ENCODE results near the gene TBC1D20. TPM values are rescaled to one million over a fixed set of nuclear protein-coding genes. Genes with fewer than 3 reads are reported as not detected.

The TBC1D20 gene
- polyA plus RNA-seq, 1 donor = 30.4 TPM

DNA sequence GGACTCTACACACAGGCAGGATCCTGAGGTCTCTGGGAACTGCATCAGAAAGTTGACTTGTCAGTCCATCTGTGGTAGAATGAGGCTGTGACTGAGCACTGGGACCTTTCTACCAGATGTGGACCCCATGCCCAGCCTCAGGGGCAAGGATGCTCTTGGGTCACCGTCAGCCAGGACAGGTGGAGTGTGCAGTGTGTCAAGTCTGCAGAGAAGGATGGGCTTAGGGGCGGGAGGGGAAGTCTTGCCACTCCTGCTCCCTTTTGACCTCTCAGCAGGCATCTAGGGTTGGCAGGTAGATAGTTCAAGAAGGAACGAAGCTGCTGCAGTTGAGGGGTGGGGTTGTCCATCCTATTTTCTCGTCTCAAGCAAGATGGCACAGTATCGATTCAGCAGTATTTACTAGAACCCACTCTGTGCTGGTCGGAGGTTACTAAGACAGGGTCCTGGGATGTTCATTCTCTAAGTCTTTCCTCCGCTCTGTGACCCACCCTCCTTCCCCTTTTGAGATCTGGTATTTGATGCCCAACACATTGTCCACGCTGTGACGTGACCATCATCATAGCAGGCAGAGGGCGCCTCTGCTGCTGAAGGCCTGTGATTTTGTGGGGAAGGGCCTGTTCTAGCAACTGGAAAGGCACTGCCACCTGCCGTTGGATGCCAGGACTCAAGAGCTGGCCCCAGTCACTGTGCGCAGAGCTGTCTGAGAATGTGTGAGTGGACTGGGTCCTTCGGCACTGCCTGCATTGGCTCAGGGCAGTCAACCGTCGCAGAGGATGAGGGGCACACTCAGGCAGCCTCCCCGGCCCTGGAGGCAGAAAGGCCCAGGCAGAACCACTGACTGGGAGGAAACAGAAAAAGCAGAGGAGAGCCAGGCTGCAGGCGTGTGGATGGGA lies 31.1 kb downstream of the TBC1D20 start:
- Histone ChIP-seq H3K27ac (ENCODE audit: low read length) (no peak overlapping the region), H3K4me3 (ENCODE audit: low read length) (no peak overlapping the region), H3K9me3 (ENCODE audit: control insufficient read depth, low read depth, low read length) (no peaks in the 10 kb centered on the region), H3K36me3 (ENCODE audit: control insufficient read depth, insufficient read depth, low read length) (peaks cover 75% of the 10 kb centered on the region), H3K4me1 (ENCODE audit: control insufficient read depth, insufficient read depth, low read length) (no peaks in the 10 kb centered on the region), H3K27me3 (ENCODE audit: control insufficient read depth, insufficient read depth, low read length) (no peaks in the 10 kb centered on the region)
- no CpG with 5 or more reads among the region's 17 CpGs for WGBS (ENCODE audit: insufficient coverage, low lambda C conversion rate)
- peak; percentile 50 to 56 for DNase-seq

- Histone ChIP-seq H3K27me3 (ENCODE audit: control insufficient read depth, insufficient read depth, low read length) (no peaks in the 10 kb centered on the region), H3K4me1 (ENCODE audit: control insufficient read depth, insufficient read depth, low read length) (no peaks in the 10 kb centered on the region), H3K36me3 (ENCODE audit: control insufficient read depth, insufficient read depth, low read length) (peaks cover 66% of the 10 kb centered on the region), H3K4me3 (ENCODE audit: low read length) (no peak overlapping the region), H3K9me3 (ENCODE audit: control insufficient read depth, low read depth, low read length) (no peaks in the 10 kb centered on the region), H3K27ac (ENCODE audit: low read length) (no peak overlapping the region)
- WGBS (ENCODE audit: insufficient coverage, low lambda C conversion rate) = 100% methylated on average over 2 of the region's 21 CpGs
- DNase-seq = no peak
Measured at GRCh38 chr20:430091-430999, 32.0 kb downstream of the TBC1D20 start.

DNA sequence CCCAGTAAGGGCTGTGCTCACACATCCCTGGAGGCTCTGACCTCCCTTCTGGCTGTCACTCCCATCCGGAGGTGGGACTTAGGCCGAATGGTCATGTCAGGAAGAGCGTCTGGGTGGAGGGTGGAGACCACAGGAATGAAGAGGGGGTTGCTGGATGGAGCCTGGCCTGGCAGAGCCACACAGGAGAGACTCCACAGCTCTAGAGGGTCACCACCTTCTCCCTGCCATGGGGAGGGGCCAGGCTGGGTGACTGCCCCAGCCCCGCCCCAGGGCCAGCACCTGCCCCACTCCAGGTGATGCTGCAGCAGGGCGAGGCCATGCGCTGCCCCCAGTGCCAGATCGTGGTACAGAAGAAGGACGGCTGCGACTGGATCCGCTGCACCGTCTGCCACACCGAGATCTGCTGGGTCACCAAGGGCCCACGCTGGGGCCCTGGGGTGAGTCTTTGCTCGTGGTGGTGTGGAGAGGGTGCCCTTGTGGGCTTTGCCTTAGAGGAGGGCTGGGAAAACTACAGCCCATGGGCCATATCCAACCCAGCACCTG lies 33.6 kb downstream of the TBC1D20 start:
- Histone ChIP-seq H3K36me3 (ENCODE audit: control insufficient read depth, insufficient read depth, low read length) (peaks cover 66% of the 10 kb centered on the region), H3K27ac (ENCODE audit: low read length) (no peak overlapping the region), H3K9me3 (ENCODE audit: control insufficient read depth, low read depth, low read length) (no peaks in the 10 kb centered on the region), H3K27me3 (ENCODE audit: control insufficient read depth, insufficient read depth, low read length) (no peaks in the 10 kb centered on the region), H3K4me3 (ENCODE audit: low read length) (no peak overlapping the region), H3K4me1 (ENCODE audit: control insufficient read depth, insufficient read depth, low read length) (no peaks in the 10 kb centered on the region)
- DNase-seq = no peak
- WGBS (ENCODE audit: insufficient coverage, low lambda C conversion rate) = no CpG with 5 or more reads among the region's 14 CpGs

DNA sequence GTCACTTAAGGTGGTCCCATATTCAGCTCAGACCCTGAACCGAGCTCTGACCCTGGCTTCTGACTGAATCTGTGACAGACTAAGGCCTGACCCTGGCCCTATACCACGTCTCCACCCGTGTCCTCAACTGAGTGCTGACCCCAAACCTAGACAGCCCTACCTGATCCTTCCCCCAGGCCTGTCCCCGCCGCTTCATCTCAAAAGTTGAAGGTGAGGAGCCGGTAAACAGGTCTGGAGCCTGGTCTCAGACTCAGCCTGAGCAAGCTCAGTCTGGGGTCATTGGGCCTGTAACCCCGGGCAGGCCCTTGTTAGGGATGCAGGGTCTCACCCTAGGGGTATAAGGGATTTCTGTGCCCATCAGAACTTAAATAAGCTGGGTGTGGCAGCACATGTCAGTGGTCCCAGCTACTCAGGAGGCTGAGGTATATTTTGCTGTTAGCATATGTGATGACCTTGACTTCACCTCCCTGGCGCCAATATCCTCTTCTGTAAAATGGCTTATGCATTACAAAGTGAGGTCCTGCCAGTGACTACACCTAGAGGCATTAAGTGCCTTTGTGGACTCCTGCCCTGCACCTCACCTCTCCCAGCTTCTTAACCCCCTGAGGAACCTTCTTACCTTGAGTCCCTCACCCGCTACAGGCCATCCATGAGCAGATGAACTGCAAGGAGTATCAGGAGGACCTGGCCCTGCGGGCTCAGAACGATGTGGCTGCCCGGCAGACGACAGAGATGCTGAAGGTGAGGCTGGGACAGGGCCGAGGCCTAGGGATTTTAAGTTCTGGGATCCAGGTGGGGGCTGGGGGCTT lies 34.3 kb downstream of the TBC1D20 start:
- H3K4me1 ChIP-seq (ENCODE audit: control insufficient read depth, insufficient read depth, low read length) = no peaks in the 10 kb centered on the region
- H3K27me3 ChIP-seq (ENCODE audit: control insufficient read depth, insufficient read depth, low read length) = no peaks in the 10 kb centered on the region
- H3K27ac ChIP-seq (ENCODE audit: low read length) = no peak overlapping the region
- H3K9me3 ChIP-seq (ENCODE audit: control insufficient read depth, low read depth, low read length) = no peaks in the 10 kb centered on the region
- DNase-seq = no peak
- peaks cover 66% of the 10 kb centered on the region for H3K36me3 ChIP-seq (ENCODE audit: control insufficient read depth, insufficient read depth, low read length)
- WGBS (ENCODE audit: insufficient coverage, low lambda C conversion rate) = no CpG with 5 or more reads among the region's 14 CpGs
- H3K4me3 ChIP-seq (ENCODE audit: low read length) = no peak overlapping the region

DNA sequence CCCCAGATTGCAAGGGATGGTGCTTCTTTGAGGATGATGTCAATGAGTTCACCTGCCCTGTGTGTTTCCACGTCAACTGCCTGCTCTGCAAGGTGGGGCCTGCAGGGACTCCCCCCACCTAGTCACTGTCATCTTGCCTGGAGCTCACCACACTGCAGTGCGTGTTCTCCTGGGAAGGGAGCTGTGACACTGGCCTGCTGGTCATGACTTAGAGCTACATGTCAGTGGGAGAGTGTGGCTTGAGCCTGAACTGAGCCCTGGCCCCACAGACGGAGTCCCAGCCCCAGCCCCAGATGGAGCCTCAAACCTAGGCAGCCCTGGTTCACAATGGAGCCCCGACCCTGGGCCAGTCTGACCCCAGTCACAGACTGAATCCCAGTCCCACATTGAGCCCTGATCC lies 34.9 kb downstream of the TBC1D20 start:
- no CpG with 5 or more reads among the region's 4 CpGs for WGBS (ENCODE audit: insufficient coverage, low lambda C conversion rate)
- no peak overlapping the region for H3K27ac ChIP-seq (ENCODE audit: low read length)
- H3K4me3 ChIP-seq (ENCODE audit: low read length) = no peak overlapping the region
- no peaks in the 10 kb centered on the region for H3K9me3 ChIP-seq (ENCODE audit: control insufficient read depth, low read depth, low read length)
- no peak for DNase-seq
- H3K4me1 ChIP-seq (ENCODE audit: control insufficient read depth, insufficient read depth, low read length) = no peaks in the 10 kb centered on the region
- peaks cover 62% of the 10 kb centered on the region for H3K36me3 ChIP-seq (ENCODE audit: control insufficient read depth, insufficient read depth, low read length)
- H3K27me3 ChIP-seq (ENCODE audit: control insufficient read depth, insufficient read depth, low read length) = no peaks in the 10 kb centered on the region

DNA sequence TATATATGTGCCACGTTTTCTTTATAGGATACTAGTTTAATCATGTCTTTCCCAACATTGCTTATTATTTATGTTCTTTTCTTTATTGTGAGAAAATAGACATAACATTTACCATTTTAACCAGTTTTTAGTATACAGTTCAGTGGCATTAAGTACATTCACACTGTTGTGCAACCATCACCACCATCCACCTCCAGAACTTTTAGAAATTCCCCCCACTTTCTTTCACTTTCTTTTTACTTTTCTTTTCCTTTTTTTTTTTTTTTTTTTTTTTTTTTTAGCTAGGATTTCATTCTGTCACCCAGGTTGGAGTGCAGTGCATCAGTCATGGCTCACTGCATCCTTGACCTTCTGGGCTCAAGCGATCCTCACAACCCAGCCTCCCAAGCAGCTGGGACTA lies 35.8 kb downstream of the TBC1D20 start:
- no peak for DNase-seq
- H3K9me3 ChIP-seq (ENCODE audit: control insufficient read depth, low read depth, low read length) = no peaks in the 10 kb centered on the region
- H3K27ac ChIP-seq (ENCODE audit: low read length) = no peak overlapping the region
- H3K36me3 ChIP-seq (ENCODE audit: control insufficient read depth, insufficient read depth, low read length) = peaks cover 63% of the 10 kb centered on the region
- whole genome bisulfite sequencing (ENCODE audit: insufficient coverage, low lambda C conversion rate) = 92% methylated on average over 1 of the region's 2 CpGs
- H3K4me3 ChIP-seq (ENCODE audit: low read length) = no peak overlapping the region
- no peaks in the 10 kb centered on the region for H3K27me3 ChIP-seq (ENCODE audit: control insufficient read depth, insufficient read depth, low read length)
- H3K4me1 ChIP-seq (ENCODE audit: control insufficient read depth, insufficient read depth, low read length) = no peaks in the 10 kb centered on the region

GRCh38 chr20:421685-422250 lies 40.6 kb downstream of the TBC1D20 start:
- no CpG with 5 or more reads among the region's 8 CpGs for WGBS (ENCODE audit: insufficient coverage, low lambda C conversion rate)
- H3K27ac ChIP-seq (ENCODE audit: low read length) = no peak overlapping the region
- no peaks in the 10 kb centered on the region for H3K27me3 ChIP-seq (ENCODE audit: control insufficient read depth, insufficient read depth, low read length)
- DNase-seq = no peak
- H3K36me3 ChIP-seq (ENCODE audit: control insufficient read depth, insufficient read depth, low read length) = peaks cover 52% of the 10 kb centered on the region
- no peaks in the 10 kb centered on the region for H3K4me1 ChIP-seq (ENCODE audit: control insufficient read depth, insufficient read depth, low read length)
- H3K4me3 ChIP-seq (ENCODE audit: low read length) = no peak overlapping the region
- H3K9me3 ChIP-seq (ENCODE audit: control insufficient read depth, low read depth, low read length) = no peaks in the 10 kb centered on the region

DNA sequence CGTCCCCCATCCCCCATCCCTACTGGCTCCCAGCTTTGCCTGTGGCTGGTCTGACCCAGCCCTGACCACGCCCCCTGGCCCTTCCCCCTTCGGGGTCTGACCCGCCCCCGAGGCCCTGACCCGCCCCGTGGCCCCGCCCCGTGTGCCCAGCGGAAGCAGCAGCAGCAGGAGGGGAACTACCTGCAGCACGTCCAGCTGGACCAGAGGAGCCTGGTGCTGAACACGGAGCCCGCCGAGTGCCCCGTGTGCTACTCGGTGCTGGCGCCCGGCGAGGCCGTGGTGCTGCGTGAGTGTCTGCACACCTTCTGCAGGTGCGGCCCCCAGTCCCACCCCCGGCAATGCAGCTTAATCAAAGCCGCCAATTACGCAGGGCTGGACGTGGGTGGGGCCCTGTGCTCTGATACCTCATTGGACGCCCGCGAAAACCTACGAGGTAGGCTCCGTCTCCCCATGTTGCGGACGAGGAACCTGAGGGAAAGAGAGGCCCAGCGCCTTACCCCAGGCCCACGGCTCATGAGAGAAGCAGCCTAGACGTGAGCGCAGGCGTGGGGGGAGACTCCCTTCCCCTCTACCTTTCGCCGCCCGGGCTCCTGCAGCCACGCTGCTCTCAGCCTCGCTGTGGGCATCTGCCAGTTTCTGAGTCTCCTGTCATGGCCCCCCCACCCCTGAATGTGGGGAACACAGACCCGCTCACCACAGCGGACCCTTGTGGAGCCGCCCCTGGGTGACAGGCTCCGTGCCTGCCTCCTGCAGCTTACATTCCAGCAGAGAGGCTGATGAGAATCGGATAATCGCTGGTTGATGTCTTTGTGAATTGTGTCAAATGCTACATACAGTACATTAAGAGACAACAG lies 41.4 kb downstream of the TBC1D20 start:
- Histone ChIP-seq H3K27me3 (ENCODE audit: control insufficient read depth, insufficient read depth, low read length) (no peaks in the 10 kb centered on the region), H3K9me3 (ENCODE audit: control insufficient read depth, low read depth, low read length) (no peaks in the 10 kb centered on the region), H3K4me1 (ENCODE audit: control insufficient read depth, insufficient read depth, low read length) (no peaks in the 10 kb centered on the region), H3K27ac (ENCODE audit: low read length) (no peak overlapping the region), H3K4me3 (ENCODE audit: low read length) (no peak overlapping the region), H3K36me3 (ENCODE audit: control insufficient read depth, insufficient read depth, low read length) (peaks cover 52% of the 10 kb centered on the region)
- DNase-seq = no peak
- no CpG with 5 or more reads among the region's 49 CpGs for WGBS (ENCODE audit: insufficient coverage, low lambda C conversion rate)

DNA sequence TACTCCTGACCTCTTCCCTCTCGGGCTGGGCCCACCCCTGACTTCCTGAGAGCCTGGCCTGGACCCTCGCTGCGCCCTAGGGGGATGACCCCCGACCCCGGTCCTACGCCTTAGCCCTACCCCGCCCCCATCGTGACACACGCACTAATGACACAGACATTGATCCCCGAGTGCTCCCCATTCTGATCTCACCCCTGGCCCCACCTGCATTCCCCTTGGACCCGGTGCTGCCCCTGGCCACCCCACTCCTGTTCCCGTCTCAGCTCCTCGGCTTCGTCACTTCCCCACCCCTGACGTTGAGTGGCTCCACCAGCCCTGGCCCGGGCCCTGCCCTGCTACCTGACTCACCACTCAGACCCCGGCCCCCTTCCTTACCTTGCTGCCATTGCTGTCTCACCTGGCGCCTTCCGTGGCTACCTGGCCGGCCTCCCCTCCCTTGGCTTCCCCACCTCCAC lies 42.1 kb downstream of the TBC1D20 start:
- 100% methylated on average over 1 of the region's 20 CpGs for WGBS (ENCODE audit: insufficient coverage, low lambda C conversion rate)
- H3K9me3 ChIP-seq (ENCODE audit: control insufficient read depth, low read depth, low read length) = no peaks in the 10 kb centered on the region
- H3K27me3 ChIP-seq (ENCODE audit: control insufficient read depth, insufficient read depth, low read length) = no peaks in the 10 kb centered on the region
- H3K27ac ChIP-seq (ENCODE audit: low read length) = no peak overlapping the region
- peaks cover 52% of the 10 kb centered on the region for H3K36me3 ChIP-seq (ENCODE audit: control insufficient read depth, insufficient read depth, low read length)
- no peaks in the 10 kb centered on the region for H3K4me1 ChIP-seq (ENCODE audit: control insufficient read depth, insufficient read depth, low read length)
- H3K4me3 ChIP-seq (ENCODE audit: low read length) = no peak overlapping the region
- no peak for DNase-seq

Data from large intestine (tissue), 3 donors.